Hippocampal formation (tissue), 2 donors: ENCODE data around the gene TMEM92.
"Not testable (repeated sequence)": the region's sequence is repeated elsewhere in the genome, so short reads cannot be mapped to it uniquely, and the experiment has no call there.

ENCODE experiments used
- DNase-seq, 2 donors: peaks; one replicate each; lab custom pipeline; 2025; lab: John Stamatoyannopoulos, UW

The TMEM92 gene

GRCh38 chr17:50301891-50302584, 27.8 kb downstream of the TMEM92 start:
- DNase-seq = no peak

DNA sequence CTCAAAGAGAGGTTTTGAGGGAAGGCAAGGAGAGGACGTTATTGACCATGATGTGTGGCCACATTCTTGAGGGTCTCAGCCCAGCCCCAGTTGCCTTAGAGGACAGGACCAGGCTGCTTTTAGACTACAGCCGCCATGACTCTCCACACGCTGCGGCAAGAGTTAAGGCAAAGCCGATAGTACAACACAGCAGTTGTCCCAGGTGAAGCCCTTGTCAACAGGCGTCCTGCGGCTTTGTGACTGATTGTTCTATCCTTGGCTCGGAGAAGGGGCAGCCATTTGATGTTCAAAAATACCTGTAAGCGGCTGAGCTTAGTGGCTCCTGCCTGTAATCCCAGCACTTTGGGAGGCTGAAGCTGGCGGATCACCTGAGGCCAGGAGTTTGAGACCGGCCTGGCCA, 28.8 kb downstream of the TMEM92 start:
- no peak for DNase-seq

GRCh38 chr17:50303596-50303995, 29.3 kb downstream of the TMEM92 start:
- DNase-seq = no peak

- DNase-seq = no peak
Observed at GRCh38 chr17:50304781-50305404, 30.6 kb downstream of the TMEM92 start.

- no peak for DNase-seq
Observed at GRCh38 chr17:50307654-50308053, 33.4 kb downstream of the TMEM92 start.

- no peak for DNase-seq
Observed at GRCh38 chr17:50308666-50309065, 34.4 kb downstream of the TMEM92 start.

- DNase-seq = no peak
Observed at GRCh38 chr17:50310455-50311111, 36.3 kb downstream of the TMEM92 start.

DNA sequence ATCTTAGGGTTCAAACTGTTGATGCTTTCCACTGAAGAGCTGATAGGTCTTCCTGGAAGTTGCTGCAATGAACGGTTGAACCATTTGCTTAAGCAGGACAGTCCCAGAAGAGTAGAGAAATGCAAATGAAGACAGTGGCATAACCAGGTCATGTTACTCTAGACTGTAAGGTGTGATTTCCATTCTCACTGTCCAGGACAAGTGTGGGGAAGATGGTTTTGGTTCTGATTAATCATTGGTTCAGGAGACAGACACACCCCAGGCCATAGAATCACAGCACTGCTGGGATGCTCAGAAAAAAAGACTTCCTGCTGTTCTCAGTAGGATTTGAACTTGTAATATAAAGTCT, 36.8 kb downstream of the TMEM92 start:
- no peak for DNase-seq

DNA sequence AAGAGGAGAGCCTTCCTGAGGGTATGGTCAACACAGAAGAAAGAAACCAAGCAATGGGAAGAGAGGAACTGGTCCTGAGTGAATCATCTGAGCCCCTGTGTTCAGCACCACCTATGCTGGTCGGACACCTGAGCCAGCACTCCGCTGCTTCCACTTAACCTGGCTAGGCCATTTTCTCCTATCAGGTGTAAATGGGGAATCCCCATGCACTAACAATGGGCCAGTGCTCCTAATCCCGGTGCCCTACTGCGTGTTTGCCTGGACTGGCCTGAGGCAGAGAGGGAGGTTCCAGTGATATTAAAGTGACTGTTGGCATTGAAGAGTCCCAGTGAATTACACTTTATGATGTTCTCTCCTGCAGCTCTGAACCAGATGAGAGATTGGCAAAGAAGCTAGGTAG, 37.2 kb downstream of the TMEM92 start:
- DNase-seq = no peak

GRCh38 chr17:50312308-50312707, 38.0 kb downstream of the TMEM92 start:
- DNase-seq = no peak

- DNase-seq = no peak
Observed at GRCh38 chr17:50314456-50315011, 40.3 kb downstream of the TMEM92 start.

DNA sequence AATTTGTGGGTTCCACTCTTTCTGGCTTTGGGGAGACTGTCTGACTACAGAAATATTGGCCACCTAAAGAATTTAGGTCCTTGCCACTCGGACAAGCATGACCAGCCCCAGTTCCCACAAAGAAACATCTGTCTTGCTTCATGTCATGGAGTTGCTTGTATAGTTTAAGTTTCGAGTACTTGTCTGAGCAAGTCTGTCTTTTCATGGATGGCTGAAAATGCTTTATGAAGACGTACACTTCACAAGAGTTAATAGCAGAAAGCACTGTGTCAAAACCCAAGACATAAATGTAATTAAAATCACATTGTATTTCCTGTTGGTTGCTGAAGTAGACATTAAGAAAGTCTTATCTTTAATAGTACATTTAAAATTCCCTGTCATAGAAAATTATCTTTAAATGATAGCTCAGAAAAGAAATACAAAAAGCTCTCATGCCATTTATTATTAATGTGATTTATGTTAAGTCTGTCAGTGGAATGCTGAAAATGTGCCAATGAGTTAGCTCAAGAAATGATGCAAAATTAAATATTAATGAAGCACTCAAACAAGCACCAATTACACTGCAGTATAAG, 41.8 kb downstream of the TMEM92 start:
- no peak for DNase-seq

DNA sequence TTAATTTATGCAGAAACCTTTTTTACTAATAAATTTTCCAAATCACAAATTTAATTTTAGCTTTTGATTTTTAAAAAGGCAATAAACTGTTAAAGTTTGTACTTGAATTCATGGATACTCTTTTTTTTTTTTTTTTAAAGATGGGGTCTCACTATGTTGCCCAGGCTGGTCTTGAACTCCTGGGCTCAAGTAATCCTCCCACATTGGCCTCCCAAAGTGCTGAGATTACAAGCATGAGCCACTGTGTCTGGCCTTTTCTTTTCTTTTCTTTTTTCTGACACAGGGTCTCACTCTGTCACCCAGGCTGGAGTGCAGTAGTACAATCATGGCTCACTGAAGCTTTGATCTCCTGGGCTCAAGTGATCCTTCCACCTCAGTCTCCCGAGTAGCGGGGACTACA, 42.4 kb downstream of the TMEM92 start:
- DNase-seq = not testable (repeated sequence)

DNA sequence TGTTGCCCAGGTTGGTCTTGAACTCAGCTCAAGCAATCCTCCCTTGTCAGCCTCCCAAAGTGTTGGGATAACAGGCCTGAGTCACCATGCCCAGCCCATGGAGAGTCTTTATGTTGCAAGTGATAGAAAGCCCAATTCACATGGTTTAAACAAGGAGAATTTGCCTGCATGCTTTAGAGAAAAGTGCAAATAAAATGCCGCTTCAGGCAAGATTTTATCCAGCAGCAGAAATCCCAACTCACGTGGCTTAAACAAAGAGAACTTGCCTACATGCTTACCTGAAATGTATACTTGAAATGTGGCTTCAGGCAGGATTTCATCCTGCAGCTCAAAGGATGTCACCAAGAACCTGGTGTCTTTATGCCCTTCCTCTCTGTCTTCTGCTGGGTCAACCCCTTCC, 42.9 kb downstream of the TMEM92 start:
- DNase-seq = no peak

DNA sequence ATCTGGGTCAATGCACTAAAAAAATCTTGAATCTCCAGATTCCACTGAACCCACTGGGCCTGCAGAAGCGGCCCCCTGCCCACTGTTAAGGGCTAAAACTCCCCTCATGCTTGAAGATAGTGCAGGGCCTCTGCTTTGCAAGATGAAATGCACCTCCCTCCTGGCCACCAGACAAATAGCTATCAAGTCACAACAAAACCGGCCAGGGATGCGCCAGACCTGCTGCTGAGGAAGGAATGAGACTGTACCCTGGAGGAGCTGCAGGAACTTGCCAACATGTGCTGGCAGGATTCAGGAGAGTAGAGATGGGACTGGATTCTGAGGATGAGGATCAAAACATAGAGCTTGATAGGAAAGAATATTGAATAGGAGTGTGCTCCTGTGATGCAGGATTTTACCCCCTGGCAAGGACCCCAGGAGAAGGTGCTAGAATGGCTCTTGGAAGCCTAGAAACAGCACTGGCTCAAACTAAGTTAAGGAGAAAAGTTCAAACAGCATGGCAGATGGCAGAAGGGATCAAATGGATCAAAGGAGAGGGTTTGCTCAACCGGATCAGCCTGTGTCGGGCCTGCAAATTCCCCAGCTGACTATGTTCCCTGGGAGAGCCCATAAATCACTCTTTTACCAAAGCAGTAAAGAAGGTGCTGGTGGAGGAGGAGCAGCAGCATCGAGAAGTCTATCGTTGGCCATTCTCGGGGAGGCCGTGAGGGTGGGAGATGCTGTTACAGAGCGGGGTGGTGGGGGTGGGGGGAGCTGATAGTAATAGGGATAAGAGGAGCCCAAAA, 44.4 kb downstream of the TMEM92 start:
- DNase-seq = no peak

GRCh38 chr17:50319306-50320004, 45.2 kb downstream of the TMEM92 start:
- no peak for DNase-seq

DNA sequence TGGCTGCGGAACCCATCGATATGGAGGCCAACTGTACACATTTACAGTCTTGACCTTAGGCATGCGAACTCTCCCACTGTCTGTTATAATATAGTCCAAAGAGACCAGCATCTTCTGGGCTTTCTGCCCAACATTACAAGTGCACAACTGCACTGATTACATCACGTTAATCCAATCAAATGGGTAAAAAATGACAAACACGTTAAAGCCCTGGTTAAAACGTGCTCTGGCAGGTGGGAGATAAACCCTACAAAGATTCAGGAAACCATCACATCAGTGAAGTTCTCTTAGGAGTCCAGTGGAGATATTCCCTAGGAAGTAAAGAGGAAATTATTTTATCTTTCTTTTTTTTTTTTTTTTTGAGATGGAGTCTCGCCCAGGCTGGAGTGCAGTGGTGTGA, 48.0 kb downstream of the TMEM92 start:
- DNase-seq = no peak

DNA sequence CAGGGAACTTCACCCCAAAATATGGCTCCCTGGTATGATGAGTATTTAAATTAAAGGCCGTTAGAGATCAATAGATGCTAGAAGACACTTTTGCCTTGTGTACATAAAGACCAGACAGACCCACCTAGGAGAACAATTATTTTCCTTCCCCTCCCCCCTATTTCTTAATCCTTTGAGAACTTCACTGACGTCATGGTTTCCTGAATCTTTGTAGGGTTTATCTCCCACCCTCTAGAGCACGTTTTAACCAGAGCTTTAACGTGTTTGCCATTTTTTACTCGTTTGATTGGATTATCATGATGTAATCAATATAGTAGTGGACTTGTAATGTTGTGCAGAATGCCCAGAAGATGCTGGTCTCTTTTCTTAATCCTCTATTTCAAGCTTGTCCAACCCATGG, 48.8 kb downstream of the TMEM92 start:
- no peak for DNase-seq

- DNase-seq = no peak
Observed at GRCh38 chr17:50325906-50326305, 51.6 kb downstream of the TMEM92 start.

GRCh38 chr17:50326831-50327364, 52.6 kb downstream of the TMEM92 start:
- DNase-seq = no peak
